ENCODE data around the gene DICER1.

The DICER1 gene

GRCh38 chr14:95092723-95093122 is 64.6 kb downstream of the DICER1 start:
- Histone ChIP-seq H2AFZ (ENCODE audit: low read depth) (no peak overlapping the region), H3K79me2 (ENCODE audit: insufficient read depth, low read depth) (no peaks in the 10 kb centered on the region), H3K4me1 (ENCODE audit: low read depth, poor library complexity, severe bottlenecking) (no peaks in the 10 kb centered on the region), H3K27me3 (ENCODE audit: insufficient read depth, low read depth) (no peaks in the 10 kb centered on the region), H3K27ac (no peak overlapping the region), H3K9ac (no peak overlapping the region), H3K36me3 (ENCODE audit: insufficient read depth) (no peaks in the 10 kb centered on the region), H3K4me3 (IDR thresholded peaks at IDR 0.05; ENCODE audit: insufficient read depth, low read depth, low read length) (no peak overlapping the region), H4K20me1 (ENCODE audit: insufficient read depth) (no peaks in the 10 kb centered on the region), H3K4me2 (no peak overlapping the region)
- TF ChIP-seq CTCF (conservative IDR thresholded peaks at IDR 0.05; ENCODE audit: low read depth, low read length), result no peak

GRCh38 chr14:95091581-95091980 is 65.7 kb downstream of the DICER1 start:
- no peak for TF ChIP-seq CTCF (conservative IDR thresholded peaks at IDR 0.05; ENCODE audit: low read depth, low read length)
- no peak overlapping the region for H3K27ac ChIP-seq
- H3K79me2 ChIP-seq (ENCODE audit: insufficient read depth, low read depth), result no peaks in the 10 kb centered on the region
- no peaks in the 10 kb centered on the region for H3K4me1 ChIP-seq (ENCODE audit: low read depth, poor library complexity, severe bottlenecking)
- no peak overlapping the region for H3K4me2 ChIP-seq
- H3K27me3 ChIP-seq (ENCODE audit: insufficient read depth, low read depth), result no peaks in the 10 kb centered on the region
- H2AFZ ChIP-seq (ENCODE audit: low read depth), result no peak overlapping the region
- H3K4me3 ChIP-seq (IDR thresholded peaks at IDR 0.05; ENCODE audit: insufficient read depth, low read depth, low read length), result no peak overlapping the region
- H3K9ac ChIP-seq, result no peak overlapping the region
- H4K20me1 ChIP-seq (ENCODE audit: insufficient read depth), result no peaks in the 10 kb centered on the region
- no peaks in the 10 kb centered on the region for H3K36me3 ChIP-seq (ENCODE audit: insufficient read depth)

- Histone ChIP-seq H4K20me1 (ENCODE audit: insufficient read depth) (no peaks in the 10 kb centered on the region), H3K36me3 (ENCODE audit: insufficient read depth) (no peaks in the 10 kb centered on the region), H3K4me1 (ENCODE audit: low read depth, poor library complexity, severe bottlenecking) (no peaks in the 10 kb centered on the region), H3K27me3 (ENCODE audit: insufficient read depth, low read depth) (no peaks in the 10 kb centered on the region), H3K9ac (no peak overlapping the region), H3K79me2 (ENCODE audit: insufficient read depth, low read depth) (no peaks in the 10 kb centered on the region), H2AFZ (ENCODE audit: low read depth) (no peak overlapping the region), H3K4me2 (no peak overlapping the region), H3K27ac (no peak overlapping the region), H3K4me3 (IDR thresholded peaks at IDR 0.05; ENCODE audit: insufficient read depth, low read depth, low read length) (no peak overlapping the region)
- TF ChIP-seq CTCF (conservative IDR thresholded peaks at IDR 0.05; ENCODE audit: low read depth, low read length), result no peak
Measured at GRCh38 chr14:95088665-95089064, 68.7 kb downstream of the DICER1 start.

DNA sequence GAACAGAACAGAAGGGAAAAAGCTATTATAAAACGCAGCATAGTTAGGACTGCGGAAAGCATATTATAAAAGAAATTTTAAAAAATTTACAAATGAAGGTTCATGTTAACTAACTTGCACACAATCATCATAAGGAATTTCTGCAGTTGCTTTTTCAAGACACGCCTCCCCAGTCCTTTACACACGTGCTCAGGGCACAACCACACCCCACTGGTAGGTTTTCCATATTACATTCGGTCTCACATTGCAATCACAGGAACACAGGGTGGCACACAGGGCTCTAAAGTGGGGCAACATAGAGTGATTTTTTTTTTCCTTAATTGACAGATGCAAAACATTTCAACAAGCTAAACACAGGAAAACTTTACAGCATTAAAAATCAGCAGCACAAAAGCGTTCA is 69.7 kb downstream of the DICER1 start:
- no peak overlapping the region for H3K4me2 ChIP-seq
- no peaks in the 10 kb centered on the region for H3K36me3 ChIP-seq (ENCODE audit: insufficient read depth)
- no peaks in the 10 kb centered on the region for H3K79me2 ChIP-seq (ENCODE audit: insufficient read depth, low read depth)
- H3K27ac ChIP-seq, result no peak overlapping the region
- no peaks in the 10 kb centered on the region for H3K4me1 ChIP-seq (ENCODE audit: low read depth, poor library complexity, severe bottlenecking)
- H4K20me1 ChIP-seq (ENCODE audit: insufficient read depth), result no peaks in the 10 kb centered on the region
- H2AFZ ChIP-seq (ENCODE audit: low read depth), result no peak overlapping the region
- TF ChIP-seq CTCF (conservative IDR thresholded peaks at IDR 0.05; ENCODE audit: low read depth, low read length), result no peak
- H3K9ac ChIP-seq, result no peak overlapping the region
- no peaks in the 10 kb centered on the region for H3K27me3 ChIP-seq (ENCODE audit: insufficient read depth, low read depth)
- no peak overlapping the region for H3K4me3 ChIP-seq (IDR thresholded peaks at IDR 0.05; ENCODE audit: insufficient read depth, low read depth, low read length)

GRCh38 chr14:95085321-95085720 is 72.0 kb downstream of the DICER1 start:
- Histone ChIP-seq H3K27me3 (ENCODE audit: insufficient read depth, low read depth) (no peaks in the 10 kb centered on the region), H2AFZ (ENCODE audit: low read depth) (no peak overlapping the region), H3K27ac (no peak overlapping the region), H3K36me3 (ENCODE audit: insufficient read depth) (no peaks in the 10 kb centered on the region), H3K79me2 (ENCODE audit: insufficient read depth, low read depth) (no peaks in the 10 kb centered on the region), H3K4me3 (IDR thresholded peaks at IDR 0.05; ENCODE audit: insufficient read depth, low read depth, low read length) (no peak overlapping the region), H3K4me1 (ENCODE audit: low read depth, poor library complexity, severe bottlenecking) (no peaks in the 10 kb centered on the region), H3K4me2 (no peak overlapping the region), H3K9ac (no peak overlapping the region), H4K20me1 (ENCODE audit: insufficient read depth) (no peaks in the 10 kb centered on the region)
- no peak for TF ChIP-seq CTCF (conservative IDR thresholded peaks at IDR 0.05; ENCODE audit: low read depth, low read length)

Data from KMS-11 (cell line).